NCI-H1105 (cell line): ENCODE results near the gene LZTR1.
A peak's percentile ranks its signal among the peaks of the same experiment; 100 is the strongest.
"Not testable (repeated sequence)": the region's sequence is repeated elsewhere in the genome, so short reads cannot be mapped to it uniquely, and the experiment has no call there.

ENCODE experiments used
- DNase-seq: peaks from one replicate; lab custom pipeline; 2025; lab: John Stamatoyannopoulos, UW

Gene LZTR1

DNA sequence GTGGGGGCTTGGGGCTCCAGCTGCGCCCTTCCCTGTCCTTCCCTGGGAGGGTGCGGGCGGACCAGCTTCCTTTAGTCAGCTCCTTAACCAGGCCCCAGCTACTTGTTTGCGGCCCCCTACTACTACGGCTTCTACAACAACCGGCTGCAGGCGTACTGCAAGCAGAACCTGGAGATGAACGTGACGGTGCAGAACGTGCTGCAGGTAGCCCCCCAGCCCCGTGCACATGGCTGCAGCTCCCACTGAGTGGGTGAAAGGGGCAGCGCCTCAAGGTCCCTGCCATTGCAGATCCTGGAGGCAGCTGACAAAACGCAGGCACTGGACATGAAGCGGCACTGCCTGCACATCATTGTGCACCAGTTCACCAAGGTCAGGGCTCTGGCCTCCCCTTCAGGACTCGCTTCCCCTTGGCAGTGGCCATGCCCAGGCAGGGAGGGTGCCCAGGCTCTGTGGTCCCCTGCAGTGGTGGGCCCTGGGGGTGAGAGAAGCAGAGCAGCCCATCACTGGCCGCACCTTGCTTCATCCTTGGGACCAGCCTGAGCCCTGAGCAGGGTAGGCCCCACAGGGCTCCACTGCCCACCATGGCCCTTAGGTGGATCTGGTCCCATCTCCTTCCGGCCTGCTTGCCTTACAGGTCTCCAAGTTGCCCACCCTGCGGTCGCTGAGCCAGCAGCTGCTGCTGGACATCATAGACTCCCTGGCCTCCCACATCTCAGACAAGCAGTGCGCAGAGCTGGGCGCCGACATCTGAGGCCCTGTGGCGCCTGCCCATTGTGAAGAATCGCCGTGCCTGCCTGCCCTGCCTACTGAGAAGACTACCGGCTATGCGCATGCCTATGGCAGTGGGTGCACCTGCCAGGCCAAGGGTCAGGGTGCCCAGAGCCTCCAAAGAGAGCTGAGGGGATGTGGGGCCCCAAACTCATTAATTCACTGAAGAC, 14.8 kb downstream of the LZTR1 start:
- no peak for DNase-seq

DNA sequence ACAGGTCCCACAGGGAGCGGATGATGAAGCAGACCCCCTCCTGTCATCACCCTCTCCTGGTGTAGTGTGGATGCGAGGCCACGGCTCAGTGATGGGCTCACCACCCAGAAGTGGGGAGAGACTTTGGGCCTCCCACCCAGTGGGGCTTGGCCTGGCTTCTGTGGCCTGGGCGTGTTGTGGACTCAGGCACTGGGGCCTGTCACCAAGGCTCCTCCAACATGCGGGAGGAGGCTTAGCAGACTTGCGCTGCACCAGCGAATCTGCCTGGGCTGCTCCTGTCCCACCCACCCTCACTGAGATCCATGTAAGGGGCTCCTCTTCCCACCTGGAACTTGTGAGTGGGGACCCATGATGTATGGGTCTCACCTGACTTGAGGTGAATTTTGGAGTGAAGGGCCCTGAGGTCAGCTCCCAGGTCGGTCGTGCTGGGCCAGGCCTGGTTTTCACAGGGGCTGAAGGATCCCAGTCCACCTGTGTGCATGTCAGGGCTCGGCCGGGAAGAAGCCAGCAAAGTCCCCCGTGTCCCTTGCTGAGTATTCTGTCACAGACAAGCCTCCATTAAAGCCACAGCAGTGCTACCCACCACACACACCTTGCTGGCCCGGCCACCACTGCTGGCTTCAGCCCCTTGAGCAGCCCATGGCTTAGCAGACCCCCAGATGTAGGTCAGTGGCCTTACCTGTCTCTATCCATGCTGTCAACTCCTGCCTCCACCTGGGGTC, 15.6 kb downstream of the LZTR1 start:
- DNase-seq: no peak

DNA sequence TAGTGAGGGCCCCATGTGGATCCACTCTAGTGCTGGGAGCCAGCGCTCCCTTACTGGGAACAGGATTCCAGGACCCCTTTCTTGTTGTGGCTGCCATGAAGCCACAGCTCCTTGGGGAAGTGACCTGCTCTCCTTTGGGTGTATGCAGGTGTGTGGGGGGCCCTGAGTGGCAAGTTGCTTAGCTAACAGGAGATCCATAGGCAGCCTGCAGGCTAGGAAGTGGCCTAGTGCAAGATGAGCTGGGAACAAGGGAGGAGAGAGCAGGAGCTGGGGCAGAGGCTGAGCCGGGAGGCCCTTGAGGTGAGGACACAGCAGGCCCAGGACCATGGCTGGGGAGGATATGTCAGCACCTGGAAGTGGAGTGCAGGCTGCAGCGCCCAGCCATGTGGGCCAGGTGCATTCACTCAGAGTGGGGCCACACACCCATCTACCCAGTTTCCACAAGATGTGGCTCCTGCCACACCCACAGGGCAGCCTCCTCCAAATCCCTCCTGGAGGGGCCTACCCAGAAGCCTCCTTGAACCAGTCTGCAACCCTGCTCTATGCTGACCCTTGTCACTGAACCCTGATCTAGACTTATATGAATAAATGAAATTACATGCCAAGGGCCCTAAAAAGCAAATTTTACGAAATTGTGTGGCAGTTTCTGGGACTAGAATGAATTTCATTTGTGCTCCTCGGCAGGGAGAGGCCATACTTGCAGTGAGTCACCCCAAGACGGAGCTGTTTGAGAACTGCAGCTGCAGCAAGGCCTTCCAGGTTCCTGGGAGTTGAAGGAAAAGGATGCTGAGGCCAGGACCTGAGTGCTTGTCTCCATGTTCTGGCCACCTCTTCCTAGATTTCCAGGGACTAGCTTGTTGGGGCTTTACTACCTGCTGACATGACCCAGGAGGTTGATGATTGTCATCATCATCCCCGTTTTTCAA, 16.6 kb downstream of the LZTR1 start:
- no peak for DNase-seq

DNA sequence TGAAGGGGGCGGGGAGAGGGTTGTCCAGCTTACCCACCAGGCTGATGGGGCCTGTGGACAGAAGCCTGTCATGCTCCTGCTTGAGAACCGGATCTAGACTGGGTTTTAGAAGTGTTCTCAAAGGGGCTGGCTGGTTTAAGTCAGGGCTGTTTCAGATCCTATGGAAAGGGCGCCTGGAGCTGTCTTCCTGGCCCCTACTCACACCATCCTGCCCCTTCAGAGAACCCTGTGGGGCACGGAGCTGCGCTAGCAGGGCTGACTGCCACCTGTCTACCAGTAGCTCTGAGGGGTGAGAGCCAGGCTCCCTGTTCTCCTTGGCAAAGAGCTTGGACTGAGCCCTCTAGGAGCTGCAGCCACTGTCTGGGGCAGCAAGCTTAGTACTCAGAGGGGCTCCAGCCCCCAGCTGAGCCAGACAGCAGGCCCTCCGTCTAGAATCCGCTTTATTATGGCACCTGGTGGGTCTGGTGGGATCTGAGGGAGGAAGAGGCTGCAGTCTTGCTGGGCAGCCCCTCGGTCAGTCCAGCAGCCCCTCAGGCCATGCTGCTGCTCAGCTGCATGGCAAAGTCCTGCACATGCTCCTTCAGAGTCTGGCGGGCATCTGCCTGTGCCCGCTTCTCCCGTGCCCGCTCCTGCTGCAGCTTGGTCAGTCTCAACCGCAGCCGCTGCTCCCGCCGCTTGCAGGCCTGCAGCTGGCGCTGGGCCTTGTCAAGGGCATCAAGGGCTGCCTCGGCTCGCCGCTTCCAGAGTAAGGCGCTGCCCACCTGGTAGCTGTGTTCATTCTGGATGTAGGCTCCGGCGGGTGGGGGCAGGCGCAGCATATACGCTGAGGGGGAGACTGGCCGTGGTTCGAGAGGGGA, 17.5 kb downstream of the LZTR1 start:
- no peak for DNase-seq

DNA sequence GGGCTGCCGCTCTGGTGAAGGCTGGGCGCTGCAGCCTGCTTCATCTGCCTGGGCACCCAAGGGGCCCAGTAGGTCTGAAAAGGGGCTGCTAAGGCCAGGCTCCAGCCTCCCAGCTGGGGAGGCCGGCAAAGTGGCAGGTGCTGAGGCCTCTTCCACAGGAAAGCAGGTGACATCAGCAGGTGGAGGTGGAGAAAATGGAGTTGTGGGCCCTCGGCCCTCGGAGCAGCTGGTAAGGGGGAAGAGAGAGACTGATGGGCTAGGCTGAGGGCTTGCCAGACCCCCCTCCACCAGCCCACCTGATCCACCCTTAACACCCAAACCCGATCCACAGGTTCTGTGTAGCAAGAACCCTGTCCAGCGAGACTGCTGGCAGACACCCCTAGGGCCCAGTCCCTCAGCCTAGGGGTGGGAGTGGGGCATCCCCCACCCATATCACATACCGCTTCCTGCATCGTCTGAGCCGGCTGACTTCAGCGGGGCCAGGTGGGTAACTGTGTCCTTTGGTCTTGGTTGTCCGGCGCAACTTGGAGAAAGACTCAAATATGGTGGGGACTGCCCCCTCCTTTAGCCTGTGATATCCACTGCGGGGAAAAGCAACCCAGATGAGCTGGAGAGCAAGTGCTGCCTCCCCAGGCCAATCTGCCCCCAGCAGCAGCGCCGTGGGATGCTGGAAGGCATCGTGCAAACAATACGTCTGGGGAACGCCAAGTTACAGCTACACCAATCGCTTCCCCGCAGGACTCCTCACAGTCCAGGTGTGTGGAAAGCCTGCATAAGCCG, 18.3 kb downstream of the LZTR1 start:
- DNase-seq: no peak

DNA sequence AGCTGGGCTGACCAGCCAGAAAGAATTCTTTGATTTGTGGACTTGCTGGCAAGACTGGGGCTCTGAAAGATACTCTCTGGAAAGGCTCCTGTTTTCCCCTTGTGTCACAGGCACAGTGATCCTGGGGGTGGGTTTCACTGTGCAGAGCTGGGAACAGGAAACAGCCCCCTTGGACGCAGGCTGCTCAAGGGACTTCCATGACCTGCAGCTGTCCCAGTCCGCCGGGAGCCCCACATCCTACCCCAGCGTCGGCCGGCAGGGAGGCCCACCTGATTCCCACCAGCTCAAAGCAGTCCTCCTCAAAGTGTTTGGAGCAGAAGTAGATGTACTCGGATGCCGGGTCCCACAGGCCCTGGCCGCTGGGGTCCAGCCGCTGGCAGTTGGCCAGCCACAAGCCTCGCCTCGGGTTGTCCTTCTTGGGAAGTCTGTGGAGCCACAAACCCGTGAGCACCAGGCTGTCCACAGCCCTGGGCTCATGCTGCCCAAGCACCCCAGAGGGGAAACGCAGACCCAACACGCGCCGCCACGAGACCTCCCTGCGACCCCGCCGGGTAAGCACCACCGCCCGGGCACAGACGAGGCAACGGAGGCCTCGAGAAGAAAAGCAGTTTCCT, 19.0 kb downstream of the LZTR1 start:
- no peak for DNase-seq

DNA sequence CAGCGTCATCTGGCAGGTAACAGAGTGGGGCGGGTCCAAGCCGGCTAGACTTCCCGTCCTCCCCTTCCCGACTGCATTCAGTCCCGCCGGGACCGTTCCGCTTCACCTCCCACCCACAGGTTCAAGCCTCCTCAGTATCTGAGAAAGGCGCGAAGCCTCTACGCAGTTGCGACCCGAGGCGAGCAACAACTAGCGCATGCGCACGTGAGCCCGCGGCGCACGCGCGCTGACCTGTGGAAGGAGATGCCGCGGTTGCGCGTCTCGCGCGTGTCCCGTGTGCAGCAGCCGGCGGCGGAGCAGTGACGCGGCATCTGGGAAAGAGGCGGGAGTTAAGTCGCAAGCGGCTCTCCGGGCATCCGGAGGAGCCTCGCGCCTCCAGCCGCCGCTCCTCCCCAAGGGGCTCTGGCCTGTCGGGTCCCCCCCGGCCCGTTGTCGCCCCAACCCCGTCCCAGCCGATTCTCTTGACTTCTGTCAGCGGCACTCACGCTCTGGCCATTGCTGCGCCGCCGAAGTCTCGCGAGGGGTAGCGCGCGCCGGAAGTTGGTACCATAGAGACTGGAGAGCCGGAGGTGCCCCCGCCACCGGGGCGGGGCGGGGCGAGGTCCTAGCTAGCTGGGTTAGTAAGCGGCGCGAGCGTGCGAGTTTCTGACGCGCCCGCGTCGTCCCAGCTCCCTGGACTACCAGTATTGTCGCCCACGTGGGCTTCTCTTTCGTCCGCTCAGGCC, 19.7 kb downstream of the LZTR1 start, which contains the start of gene THAP7:
TSS of gene THAP7 (minus strand) at position 518 of the 725 bp plus-strand sequence. CDS start at position 311, 207 bp downstream.
- DNase-seq: peak; percentile 90

DNA sequence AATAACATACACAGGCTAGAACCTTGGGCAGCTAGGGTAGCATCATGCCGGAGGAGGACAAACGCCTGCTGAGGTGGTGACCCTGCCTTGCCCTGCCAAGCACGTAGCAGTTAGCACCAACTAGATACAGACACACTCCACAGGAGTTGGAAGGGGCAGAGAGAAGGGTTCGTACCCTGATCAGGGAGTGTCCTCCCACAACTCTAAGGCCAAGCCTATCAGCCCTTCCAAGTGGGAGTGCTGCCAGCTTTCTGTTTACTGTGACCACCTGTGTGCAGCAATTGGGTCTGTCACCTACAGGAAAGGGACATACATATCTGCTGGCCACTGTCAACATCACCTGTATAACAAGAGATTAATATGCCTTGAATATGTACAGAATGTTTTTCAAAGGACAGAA, 21.7 kb downstream of the LZTR1 start:
- DNase-seq: no peak

DNA sequence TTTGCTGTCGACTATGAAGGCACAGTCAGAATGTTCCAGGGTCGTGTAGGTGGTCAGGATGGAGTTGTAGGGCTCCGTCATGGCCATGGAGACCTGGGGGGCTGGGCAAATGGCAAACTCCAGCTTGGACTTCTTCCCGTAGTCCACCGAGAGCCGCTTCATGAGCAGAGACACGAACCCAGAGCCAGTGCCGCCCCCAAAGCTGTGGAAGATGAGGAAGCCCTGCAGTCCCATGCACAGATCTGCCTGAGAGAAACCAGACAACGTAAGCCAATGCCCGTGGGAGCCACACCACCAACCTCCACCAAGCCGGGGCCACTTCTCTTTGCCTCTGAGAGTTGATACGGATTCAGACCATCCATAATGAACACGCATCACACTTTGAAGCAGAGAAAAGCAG, 27.1 kb downstream of the LZTR1 start:
- DNase-seq: not testable (repeated sequence)

DNA sequence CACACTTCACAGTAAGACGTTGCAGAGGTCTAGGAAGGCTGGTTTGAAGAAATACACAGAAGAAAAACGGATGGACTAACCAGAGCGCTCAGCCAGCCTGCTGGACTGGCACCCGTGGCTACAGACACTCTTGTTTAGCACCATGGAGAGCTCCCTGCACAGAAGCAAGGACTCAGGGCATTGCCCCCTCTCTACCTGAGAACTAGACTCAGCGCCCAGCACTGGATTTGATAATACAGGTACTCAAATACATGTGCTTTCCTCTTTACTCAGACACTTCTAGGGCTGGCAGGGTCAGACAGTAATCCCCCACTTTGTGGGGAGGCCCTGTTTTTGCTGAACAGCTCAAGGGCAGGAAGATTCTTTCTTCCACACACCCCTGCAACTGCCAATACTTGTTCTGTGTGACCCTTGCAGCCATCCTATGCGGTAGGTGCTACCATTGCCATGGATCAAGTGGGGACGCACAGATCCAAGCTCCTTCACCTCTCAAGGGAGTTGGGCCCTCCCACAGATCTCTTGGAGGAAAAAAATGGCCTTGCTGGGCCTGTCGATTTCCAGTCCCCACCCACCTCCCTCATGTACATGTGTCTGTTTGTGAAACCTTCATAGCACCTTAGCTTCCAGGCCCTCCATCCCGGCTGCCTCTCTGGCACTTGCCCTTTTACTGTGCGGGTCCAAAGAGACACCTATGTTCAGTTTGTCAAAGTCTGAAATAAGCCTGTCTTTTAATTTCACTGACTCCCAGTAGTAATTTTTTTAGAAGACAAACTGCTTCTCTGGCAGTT, 27.7 kb downstream of the LZTR1 start:
- no peak for DNase-seq

DNA sequence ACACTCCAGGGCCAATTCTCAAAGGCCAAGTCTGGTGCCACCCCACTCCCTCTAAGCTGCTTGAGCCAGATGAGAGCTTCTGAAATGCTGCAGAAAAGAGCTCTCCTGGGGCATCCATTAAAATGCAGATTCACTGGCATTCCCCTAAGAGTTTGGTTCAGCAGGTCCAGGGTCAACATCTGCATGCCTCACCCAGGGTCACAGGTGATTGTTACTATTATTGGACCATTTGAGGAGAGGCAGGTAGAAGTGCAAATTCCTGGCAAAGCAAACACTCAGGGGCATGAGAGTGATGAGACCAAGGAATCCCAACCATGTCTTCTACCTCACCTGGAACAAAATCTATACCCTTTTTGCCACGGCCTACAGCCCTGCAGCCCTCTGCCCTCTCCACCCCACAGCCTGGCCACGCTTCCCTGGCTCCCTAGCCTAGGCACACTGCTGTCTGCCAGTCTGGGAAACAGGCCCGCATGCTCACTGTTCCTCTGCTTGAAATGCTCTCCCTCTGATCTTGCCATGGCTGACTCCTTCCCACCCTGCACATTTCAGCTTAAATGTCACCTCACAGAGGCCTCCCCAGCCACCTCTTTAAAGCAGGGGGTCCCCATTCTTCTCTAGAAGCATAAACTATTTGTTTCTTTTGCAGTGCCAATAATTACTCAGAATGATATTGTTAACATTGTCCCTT, 28.5 kb downstream of the LZTR1 start:
- no peak for DNase-seq

DNA sequence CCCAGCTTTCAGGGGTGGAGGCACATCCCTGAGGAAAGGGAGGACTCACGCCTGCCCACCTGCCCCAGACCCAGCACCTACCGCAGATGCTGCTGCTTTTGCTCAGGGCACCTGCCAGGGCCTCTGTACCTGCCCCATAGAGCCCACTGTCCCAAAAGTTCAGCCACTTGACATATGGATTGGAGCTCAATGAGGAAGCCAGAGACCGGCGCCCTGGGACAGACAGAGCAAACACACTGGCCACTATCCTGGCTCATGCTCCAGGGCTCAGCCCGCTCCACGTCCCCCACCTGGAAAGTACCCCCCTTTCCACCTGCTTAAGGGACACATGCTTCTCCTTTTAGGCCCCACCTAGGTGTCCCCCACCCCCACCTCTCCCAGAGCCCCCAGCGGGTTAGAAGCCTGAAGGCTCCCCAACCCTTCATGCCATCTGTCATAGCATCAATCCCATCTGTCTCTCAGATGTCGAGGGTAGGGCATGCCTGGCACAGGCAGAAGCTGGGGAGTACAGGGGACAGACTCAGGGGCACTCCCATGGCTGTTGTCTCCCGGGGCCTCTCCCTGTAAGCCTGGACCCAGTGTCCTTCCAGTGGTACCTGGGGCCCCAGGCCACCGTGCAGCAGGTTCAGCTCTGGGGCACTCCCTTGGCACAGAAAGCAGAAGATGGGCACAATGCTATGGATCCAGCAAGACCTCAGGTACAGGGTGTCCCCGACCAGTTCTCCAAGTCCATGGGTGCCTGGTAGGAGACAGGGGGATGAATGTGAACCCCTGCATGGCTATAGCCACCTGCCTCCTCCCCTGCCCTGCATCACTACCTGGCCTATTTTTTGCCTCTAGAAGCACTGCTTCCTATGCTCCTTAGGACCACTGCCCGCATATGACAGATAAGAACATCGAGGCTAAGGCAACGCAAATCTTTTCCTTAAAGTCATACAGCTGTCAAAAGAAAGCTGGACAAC, 30.6 kb downstream of the LZTR1 start:
- DNase-seq: no peak

DNA sequence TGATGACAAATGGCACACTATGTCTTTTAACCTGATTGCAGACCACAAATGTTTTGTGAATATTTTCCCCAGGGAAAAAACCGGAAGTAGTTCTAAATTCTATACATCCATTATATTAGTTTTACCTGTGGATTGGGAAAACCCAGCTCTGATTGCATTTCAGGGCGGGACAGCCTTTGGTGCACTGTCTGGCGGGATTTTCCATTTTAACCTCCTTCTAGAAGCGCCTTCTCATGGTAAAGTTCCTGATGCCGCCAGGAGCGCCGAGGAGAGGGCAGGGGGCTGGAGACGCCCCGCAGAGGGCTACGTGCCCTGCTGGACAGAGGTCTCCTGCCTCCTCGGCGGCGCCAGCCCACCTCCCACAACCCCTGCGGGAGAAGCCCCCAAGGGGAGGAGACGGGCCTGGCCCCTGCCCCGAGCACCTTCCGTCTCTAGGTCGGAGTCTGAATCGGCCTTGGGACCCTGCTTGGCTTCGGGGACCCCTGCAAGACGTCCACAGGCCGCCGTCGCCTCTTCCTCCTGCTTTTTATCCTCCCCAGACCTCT, 31.6 kb downstream of the LZTR1 start:
- DNase-seq: no peak

DNA sequence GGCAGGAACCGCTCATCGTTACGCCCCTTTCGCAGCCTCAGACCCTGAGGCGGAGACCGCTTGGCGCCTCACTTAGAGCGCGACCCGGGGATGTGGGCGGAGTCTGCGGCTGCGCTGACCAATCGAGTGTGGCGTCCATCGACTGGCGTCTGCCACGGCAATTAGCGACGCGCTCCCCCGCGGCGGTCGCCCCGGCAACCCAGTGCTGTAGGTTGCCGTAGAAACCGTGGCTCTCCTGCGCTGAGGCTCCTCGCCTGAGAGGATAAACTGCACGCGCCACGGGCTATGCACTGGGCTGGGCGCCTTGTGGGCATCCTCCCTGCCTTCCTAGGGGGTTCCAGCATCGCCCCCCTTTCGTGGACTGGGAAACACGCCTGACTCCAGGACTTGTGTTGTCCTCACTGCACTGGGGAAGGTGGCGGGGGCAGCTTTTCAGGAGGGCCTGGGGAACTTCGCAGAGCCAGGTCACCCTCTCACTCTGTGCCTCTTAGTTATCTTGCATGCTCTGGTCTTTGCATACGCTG, 32.2 kb downstream of the LZTR1 start:
- peak; percentile 93 for DNase-seq

DNA sequence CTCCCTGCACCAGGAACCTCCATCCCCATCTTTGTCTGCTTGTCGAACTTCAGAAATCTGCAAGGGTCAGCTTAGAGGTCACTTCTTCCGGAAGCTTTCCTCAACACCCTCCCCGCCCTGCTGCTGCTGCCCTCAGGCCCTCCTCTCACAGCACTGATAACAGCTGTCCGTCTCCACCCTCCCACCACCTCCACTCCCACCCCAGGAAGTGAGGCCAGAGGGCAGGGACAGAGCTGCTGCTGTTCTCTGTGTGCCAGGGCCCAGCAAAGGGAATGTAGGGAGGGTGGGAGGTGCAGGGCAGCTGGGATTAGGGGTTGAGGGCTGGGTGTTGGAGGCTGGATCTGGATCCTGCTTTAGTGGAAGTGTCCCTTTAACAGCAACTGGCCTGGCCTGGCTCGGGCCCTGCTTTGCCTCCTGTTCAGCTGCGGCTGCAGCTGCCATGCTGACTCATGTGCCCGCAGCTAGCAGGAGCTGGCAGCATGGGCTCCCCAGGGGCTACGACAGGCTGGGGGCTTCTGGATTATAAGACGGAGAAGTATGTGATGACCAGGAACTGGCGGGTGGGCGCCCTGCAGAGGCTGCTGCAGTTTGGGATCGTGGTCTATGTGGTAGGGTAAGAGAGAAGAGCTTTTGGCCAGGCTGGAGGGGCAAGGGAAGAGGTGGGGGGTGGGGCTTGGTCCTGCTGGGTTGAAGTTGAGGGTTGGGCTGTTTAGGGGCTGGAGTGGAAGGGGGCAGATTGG, 32.8 kb downstream of the LZTR1 start, which contains the start of gene P2RX6:
TSS of gene P2RX6 (plus strand) at position 440 of the 740 bp plus-strand sequence. CDS start at position 450, 10 bp downstream.
- no peak for DNase-seq
